Effector memory CD4-positive, alpha-beta T cell (primary cell): ENCODE results near the gene RNF214.

Experiments
- DNase-seq, 3 donors: peaks; one replicate each; pipeline ENCODE4 v3.0.0-alpha.2; 2020
- H3K27ac ChIP-seq: 2 replicates; pipeline ENCODE4 v1.7.0; 2013; ENCODE audit warnings: mild to moderate bottlenecking, low read length, moderate library complexity; ENCODE audit not compliant: insufficient read depth, poor library complexity, severe bottlenecking
- H3K27me3 ChIP-seq: replicated peaks from 2 replicates; pipeline ENCODE4 v1.7.0; 2013; ENCODE audit warnings: mild to moderate bottlenecking, low read length; ENCODE audit not compliant: insufficient read depth, control insufficient read depth, poor library complexity, severe bottlenecking
- H3K36me3 ChIP-seq: 2 replicates; pipeline ENCODE4 v1.7.0; 2013; ENCODE audit warnings: mild to moderate bottlenecking, low read length, moderate library complexity; ENCODE audit not compliant: control insufficient read depth, insufficient read depth
- H3K4me1 ChIP-seq: 2 replicates; pipeline ENCODE4 v1.7.0; 2013; ENCODE audit warnings: low read length, mild to moderate bottlenecking; ENCODE audit not compliant: control insufficient read depth, insufficient read depth, poor library complexity, severe bottlenecking
- H3K4me3 ChIP-seq: 2 replicates; pipeline ENCODE4 v1.7.0; 2013; ENCODE audit warnings: low read length, low read depth, mild to moderate bottlenecking; ENCODE audit not compliant: insufficient read depth, poor library complexity, severe bottlenecking
- H3K9me3 ChIP-seq: 2 replicates; pipeline ENCODE4 v1.7.0; 2013; ENCODE audit warnings: mild to moderate bottlenecking, low read length, moderate library complexity; ENCODE audit not compliant: control insufficient read depth

Gene RNF214

GRCh38 chr11:117189191-117189940 lies 43.1 kb upstream of the RNF214 start:
- H3K4me1 ChIP-seq, result no peaks in the 10 kb centered on the region
- H3K36me3 ChIP-seq, result peaks cover 24% of the 10 kb centered on the region
- no peaks in the 10 kb centered on the region for H3K9me3 ChIP-seq
- DNase-seq, result no peak
- H3K4me3 ChIP-seq, result no peak overlapping the region
- H3K27ac ChIP-seq, result no peak overlapping the region
- no peaks in the 10 kb centered on the region for H3K27me3 ChIP-seq

DNA sequence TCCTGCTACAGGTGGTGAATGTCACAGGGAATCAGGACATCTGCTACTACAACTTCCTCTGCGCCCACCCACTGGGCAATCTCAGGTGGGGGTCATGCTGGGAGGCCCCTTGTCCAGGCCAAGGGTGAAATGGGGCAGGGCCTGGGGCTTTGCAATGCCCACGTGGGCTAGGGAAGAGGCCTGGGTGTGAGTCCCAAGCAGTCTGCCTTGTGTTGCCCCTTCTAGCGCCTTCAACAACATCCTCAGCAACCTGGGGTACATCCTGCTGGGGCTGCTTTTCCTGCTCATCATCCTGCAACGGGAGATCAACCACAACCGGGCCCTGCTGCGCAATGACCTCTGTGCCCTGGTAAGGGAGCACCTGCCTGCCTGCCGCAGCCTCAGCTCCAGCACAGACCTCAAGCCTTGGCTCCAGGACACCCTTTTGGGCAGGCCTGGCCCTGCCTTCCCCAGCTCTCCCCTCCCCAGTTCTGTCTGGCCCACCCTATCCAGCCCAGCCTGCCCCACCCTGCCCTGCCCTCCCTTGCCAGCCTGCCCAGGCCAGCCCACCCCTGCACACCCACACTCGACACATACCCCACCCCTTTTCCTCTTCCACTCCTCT lies 42.4 kb upstream of the RNF214 start:
- no peak overlapping the region for H3K27ac ChIP-seq
- no peaks in the 10 kb centered on the region for H3K4me1 ChIP-seq
- peaks cover 24% of the 10 kb centered on the region for H3K36me3 ChIP-seq

DNA sequence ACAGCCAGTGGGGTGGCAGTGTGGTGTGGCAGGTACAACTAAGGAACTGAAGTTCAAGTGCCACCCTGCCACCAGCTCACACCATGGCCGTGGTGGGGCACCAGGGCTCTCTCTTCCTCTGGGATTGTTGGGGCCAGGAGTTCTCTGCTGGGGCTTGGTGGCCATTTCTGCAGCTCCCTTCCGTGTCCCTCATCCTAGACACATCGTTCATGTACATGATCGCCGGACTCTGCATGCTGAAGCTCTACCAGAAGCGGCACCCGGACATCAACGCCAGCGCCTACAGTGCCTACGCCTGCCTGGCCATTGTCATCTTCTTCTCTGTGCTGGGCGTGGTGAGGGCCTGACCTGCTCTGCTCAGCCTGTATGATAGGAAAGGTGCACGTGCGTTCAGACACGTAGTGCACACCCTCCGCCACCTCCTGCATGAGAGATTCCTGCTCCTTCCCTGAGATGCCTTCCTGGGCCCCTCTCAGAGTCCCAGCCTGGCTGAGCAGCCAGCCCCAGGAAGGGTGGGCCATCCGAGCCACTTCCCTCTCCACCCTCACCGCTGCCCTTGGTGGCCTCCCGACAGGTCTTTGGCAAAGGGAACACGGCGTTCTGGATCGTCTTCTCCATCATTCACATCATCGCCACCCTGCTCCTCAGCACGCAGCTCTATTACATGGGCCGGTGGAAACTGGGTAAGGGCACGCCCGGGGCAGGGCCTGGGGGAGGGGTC lies 40.6 kb upstream of the RNF214 start:
- Histone ChIP-seq H3K4me3 (no peak overlapping the region), H3K36me3 (peaks cover 24% of the 10 kb centered on the region), H3K4me1 (no peaks in the 10 kb centered on the region), H3K27me3 (no peaks in the 10 kb centered on the region), H3K9me3 (no peaks in the 10 kb centered on the region), H3K27ac (no peak overlapping the region)
- no peak for DNase-seq

More for the DNA sequence above, 42.4 kb upstream of the RNF214 start:
- DNase-seq, result no peak
- no peaks in the 10 kb centered on the region for H3K9me3 ChIP-seq
- H3K27me3 ChIP-seq, result no peaks in the 10 kb centered on the region
- no peak overlapping the region for H3K4me3 ChIP-seq

- no peak overlapping the region for H3K27ac ChIP-seq
- DNase-seq, result no peak
- H3K36me3 ChIP-seq, result peaks cover 24% of the 10 kb centered on the region
- H3K4me3 ChIP-seq, result no peak overlapping the region
- no peaks in the 10 kb centered on the region for H3K4me1 ChIP-seq
- H3K9me3 ChIP-seq, result no peaks in the 10 kb centered on the region
- H3K27me3 ChIP-seq, result no peaks in the 10 kb centered on the region
These were observed 40.0 kb upstream of the RNF214 start for GRCh38 chr11:117192401-117192875.

GRCh38 chr11:117193130-117194020 lies 39.1 kb upstream of the RNF214 start:
- Histone ChIP-seq H3K9me3 (no peaks in the 10 kb centered on the region), H3K36me3 (peaks cover 20% of the 10 kb centered on the region), H3K4me3 (no peak overlapping the region), H3K27ac (no peak overlapping the region), H3K27me3 (no peaks in the 10 kb centered on the region), H3K4me1 (no peaks in the 10 kb centered on the region)
- DNase-seq, result no peak

DNA sequence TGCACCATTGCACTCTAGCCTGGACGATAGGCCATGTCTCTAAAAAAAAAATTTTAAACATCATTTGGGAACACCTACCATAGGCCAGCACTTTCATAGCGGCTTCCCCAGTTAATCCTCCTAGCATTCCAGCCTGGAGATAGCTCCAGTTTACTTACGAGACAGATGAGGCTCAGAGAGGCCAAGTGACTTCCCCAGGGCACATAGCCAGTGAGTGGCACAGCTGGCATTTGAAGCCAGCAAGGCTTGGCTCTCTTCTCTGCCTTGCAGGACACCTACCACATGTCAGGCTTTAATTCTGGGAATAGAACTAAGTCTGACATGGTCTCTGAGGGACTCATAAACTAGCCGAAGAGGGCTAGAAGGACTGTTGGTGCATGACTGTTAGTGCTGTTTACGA lies 38.2 kb upstream of the RNF214 start:
- Histone ChIP-seq H3K4me3 (no peak overlapping the region), H3K4me1 (no peaks in the 10 kb centered on the region), H3K27ac (no peak overlapping the region), H3K27me3 (no peaks in the 10 kb centered on the region), H3K36me3 (peaks cover 11% of the 10 kb centered on the region), H3K9me3 (no peaks in the 10 kb centered on the region)
- DNase-seq, result no peak

- peaks cover 6% of the 10 kb centered on the region for H3K36me3 ChIP-seq
- no peak overlapping the region for H3K4me3 ChIP-seq
- H3K4me1 ChIP-seq, result no peaks in the 10 kb centered on the region
- no peak overlapping the region for H3K27ac ChIP-seq
- no peaks in the 10 kb centered on the region for H3K27me3 ChIP-seq
- DNase-seq, result no peak
- H3K9me3 ChIP-seq, result no peaks in the 10 kb centered on the region
These were observed 37.2 kb upstream of the RNF214 start for GRCh38 chr11:117195258-117195657.

DNA sequence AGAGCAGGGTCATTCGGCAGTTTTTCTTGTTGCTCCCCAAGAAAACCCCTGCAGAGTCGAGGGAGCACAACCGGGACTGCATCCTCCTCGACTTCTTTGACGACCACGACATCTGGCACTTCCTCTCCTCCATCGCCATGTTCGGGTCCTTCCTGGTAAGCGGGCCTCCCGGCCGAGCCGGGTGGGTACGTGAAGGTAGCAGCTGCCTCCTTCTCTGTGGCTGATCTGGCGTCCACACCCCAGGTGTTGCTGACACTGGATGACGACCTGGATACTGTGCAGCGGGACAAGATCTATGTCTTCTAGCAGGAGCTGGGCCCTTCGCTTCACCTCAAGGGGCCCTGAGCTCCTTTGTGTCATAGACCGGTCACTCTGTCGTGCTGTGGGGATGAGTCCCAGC lies 36.7 kb upstream of the RNF214 start:
- H3K9me3 ChIP-seq, result no peaks in the 10 kb centered on the region
- H3K27ac ChIP-seq, result no peak overlapping the region
- no peak overlapping the region for H3K4me3 ChIP-seq
- H3K27me3 ChIP-seq, result no peaks in the 10 kb centered on the region
- no peaks in the 10 kb centered on the region for H3K4me1 ChIP-seq
- DNase-seq, result no peak
- peaks cover 6% of the 10 kb centered on the region for H3K36me3 ChIP-seq

GRCh38 chr11:117197006-117197405 lies 35.5 kb upstream of the RNF214 start:
- H3K27me3 ChIP-seq, result no peaks in the 10 kb centered on the region
- H3K4me3 ChIP-seq, result no peak overlapping the region
- no peak overlapping the region for H3K27ac ChIP-seq
- DNase-seq, result no peak
- no peaks in the 10 kb centered on the region for H3K9me3 ChIP-seq
- no peaks in the 10 kb centered on the region for H3K4me1 ChIP-seq
- H3K36me3 ChIP-seq, result peaks cover 2% of the 10 kb centered on the region
